OCI-LY7 (cell line): Measurements from ENCODE around the gene XRN1.
"Not testable (repeated sequence)": the region's sequence is repeated elsewhere in the genome, so short reads cannot be mapped to it uniquely, and the experiment has no call there.

Source experiments
- EZH2phosphoT487 ChIP-seq: fragments of 200-600 bp; sonication (generic); IDR thresholded peaks from 2 replicates; pipeline ENCODE4 v1.6.1; 2018; ENCODE audit warnings: low read depth, borderline replicate concordance, mild to moderate bottlenecking, mixed run types, antibody characterized with exemption, low read length, moderate library complexity, mixed read lengths
- TF ChIP-seq, protein P1 (sequence below): fragments of 200-600 bp; sonication (generic); conservative IDR thresholded peaks from 2 replicates; pipeline ENCODE4 v1.5.1; 2014; ENCODE audit warnings: mild to moderate bottlenecking, antibody characterized with exemption, low read length, moderate library complexity, mixed read lengths

- TF ChIP-seq, protein P1, sequence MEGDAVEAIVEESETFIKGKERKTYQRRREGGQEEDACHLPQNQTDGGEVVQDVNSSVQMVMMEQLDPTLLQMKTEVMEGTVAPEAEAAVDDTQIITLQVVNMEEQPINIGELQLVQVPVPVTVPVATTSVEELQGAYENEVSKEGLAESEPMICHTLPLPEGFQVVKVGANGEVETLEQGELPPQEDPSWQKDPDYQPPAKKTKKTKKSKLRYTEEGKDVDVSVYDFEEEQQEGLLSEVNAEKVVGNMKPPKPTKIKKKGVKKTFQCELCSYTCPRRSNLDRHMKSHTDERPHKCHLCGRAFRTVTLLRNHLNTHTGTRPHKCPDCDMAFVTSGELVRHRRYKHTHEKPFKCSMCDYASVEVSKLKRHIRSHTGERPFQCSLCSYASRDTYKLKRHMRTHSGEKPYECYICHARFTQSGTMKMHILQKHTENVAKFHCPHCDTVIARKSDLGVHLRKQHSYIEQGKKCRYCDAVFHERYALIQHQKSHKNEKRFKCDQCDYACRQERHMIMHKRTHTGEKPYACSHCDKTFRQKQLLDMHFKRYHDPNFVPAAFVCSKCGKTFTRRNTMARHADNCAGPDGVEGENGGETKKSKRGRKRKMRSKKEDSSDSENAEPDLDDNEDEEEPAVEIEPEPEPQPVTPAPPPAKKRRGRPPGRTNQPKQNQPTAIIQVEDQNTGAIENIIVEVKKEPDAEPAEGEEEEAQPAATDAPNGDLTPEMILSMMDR = not testable (repeated sequence)
- not testable (repeated sequence) for TF ChIP-seq EZH2phosphoT487
Observed at GRCh38 chr3:142438096-142438495, 9.7 kb downstream of the XRN1 start.
